A549 treated with AZD2906 at 1 μM for 4 hours (cell line): ENCODE data around the gene KNDC1. TPM values are rescaled to one million over a fixed set of nuclear protein-coding genes. Genes with fewer than 3 reads are reported as not detected.

Experiments
- total RNA-seq: library from RNA; stranded (reverse); fragments of 200-300 nt; extraction: Qiagen RNA extraction; gene quantifications from 5 replicates; pipeline ENCODE4 v1.2.3, GENCODE V29; 2022

The KNDC1 gene, protein sequence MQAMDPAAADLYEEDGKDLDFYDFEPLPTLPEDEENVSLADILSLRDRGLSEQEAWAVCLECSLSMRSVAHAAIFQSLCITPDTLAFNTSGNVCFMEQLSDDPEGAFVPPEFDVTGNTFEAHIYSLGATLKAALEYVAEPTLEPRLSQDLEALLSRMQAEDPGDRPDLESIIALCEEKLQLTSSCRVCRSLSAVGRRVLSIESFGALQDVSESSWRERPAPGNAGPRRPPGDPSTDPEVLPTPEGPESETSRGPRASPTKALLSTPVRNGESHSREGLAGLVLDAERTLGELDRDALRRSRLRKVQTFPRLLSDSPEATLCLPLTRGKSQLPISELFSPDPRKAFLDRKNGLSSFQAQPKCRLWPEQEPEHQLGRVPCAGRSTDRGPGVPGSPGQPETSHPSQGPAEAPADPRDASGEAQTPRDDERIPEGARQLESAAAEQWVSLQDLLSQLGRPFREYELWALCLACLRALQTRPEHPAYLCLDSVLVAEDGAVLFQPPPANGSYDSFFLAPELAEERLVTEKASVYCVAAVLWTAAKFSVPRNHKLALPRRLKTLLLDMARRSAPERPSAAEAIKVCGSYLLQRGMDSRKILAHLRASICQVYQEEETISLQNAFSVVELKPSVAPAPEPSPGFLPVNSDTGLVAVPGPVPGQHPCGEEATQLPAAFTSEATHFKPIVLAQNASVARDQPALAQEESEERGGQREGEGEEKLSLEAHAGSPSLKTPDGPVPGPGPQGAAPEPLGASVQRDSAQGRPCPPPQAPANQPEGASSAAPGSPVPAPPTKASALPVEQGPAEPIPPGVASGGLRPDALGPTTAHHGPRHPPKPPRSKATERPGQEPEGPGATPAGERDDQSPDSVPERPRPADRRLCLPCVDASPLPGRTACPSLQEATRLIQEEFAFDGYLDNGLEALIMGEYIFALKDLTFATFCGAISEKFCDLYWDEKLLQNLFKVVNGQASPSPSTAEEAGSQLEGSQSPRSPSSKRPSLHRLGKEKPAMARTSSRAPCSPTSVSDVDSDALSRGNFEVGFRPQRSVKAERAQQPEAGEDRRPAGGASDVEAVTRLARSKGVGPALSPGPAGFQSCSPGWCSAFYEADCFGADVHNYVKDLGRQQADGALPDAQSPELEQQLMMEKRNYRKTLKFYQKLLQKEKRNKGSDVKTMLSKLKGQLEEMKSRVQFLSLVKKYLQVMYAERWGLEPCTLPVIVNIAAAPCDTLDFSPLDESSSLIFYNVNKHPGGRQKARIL (N-terminal part only)
- 0.74 to 2.0 TPM (median 1.2 TPM) in 5 replicates for total RNA-seq

GRCh38 chr10:133159950-133160825 is at the start of gene KNDC1:
Gene KNDC1, plus strand, starts transcription at chr10:133160219. Its CDS starts 249 bp downstream, at chr10:133160468.

GRCh38 chr10:133230044-133230361 is 70.0 kb downstream of the KNDC1 start, which contains the start of gene UTF1:
Gene UTF1, plus strand, starts transcription at chr10:133230217. Its CDS starts 72 bp downstream, at chr10:133230289.

DNA sequence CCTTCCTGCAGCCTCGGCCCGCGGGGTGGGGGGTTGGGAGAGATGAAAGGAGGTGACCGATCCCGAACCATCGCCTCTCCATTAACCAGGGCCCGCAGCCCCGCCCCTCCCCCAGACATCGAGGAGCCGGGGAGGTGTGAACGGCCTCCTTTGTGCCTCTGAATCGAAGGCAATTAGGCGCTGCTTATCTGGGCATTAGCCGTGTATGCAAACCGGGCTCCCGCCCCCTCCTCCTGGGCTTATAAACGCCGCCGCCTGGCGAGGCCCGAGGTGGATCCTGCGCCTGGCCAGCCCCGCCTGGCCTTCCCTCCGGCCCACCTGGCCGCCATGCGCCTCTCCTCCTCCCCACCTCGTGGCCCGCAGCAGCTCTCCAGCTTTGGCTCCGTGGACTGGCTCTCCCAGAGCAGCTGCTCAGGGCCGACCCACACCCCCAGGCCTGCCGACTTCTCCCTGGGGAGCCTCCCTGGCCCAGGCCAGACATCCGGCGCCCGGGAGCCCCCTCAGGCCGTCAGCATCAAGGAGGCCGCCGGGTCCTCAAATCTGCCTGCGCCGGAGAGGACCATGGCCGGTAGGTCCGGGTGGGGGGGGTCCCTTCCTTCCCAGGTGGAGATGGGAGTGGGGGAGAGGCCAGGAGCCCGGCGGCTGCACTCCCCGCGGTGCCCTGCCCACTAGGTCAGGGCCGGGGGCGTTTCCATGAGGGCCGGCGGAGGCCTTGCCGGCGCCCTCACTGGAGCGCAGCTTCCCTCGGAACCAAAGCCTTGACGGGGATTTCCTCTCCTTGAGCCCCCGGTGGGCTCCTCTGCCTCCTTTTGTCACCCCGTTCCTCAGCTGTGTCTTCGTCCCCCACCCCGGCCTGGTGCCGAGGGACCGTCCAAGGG is 77.8 kb downstream of the KNDC1 start, which contains the start of gene VENTX:
Gene VENTX, plus strand, starts transcription at position 268 of the 878 bp plus-strand sequence. Its CDS starts 60 bp downstream, at position 328.

Other genes with a start within 250 kb of the KNDC1 start
- 1.0 to 1.6 TPM (median 1.4 TPM) in 5 replicates for gene CFAP46, start 217.6 kb upstream of the KNDC1 start, total RNA-seq
- gene ADGRA1, start 72.3 kb upstream of the KNDC1 start, total RNA-seq = 0.19 to 0.40 TPM (median 0.23 TPM) in 5 replicates
- not detected in 5 replicates for gene UTF1, start 70.0 kb downstream of the KNDC1 start, total RNA-seq
- 0.02 TPM in 1 of 5 replicates, not detected in the others for gene VENTX, start 77.6 kb downstream of the KNDC1 start, total RNA-seq
- 2.2 to 4.2 TPM (median 2.9 TPM) in 5 replicates for gene ADAM8, start 116.6 kb downstream of the KNDC1 start, total RNA-seq
- 31.3 to 45.8 TPM (median 42.1 TPM) in 5 replicates for gene TUBGCP2, start 148.7 kb downstream of the KNDC1 start, total RNA-seq
- gene ZNF511, start 148.7 kb downstream of the KNDC1 start, total RNA-seq = 60.4 to 72.4 TPM (median 65.9 TPM) in 5 replicates
- gene CALY, start 176.7 kb downstream of the KNDC1 start, total RNA-seq = 0.07 to 0.78 TPM (median 0.63 TPM) in 5 replicates
- gene PRAP1, start 187.2 kb downstream of the KNDC1 start, total RNA-seq = 0.15 to 0.16 TPM in 2 of 5 replicates, not detected in the others
- 14.2 to 18.2 TPM (median 14.9 TPM) in 5 replicates for gene FUOM, start 197.8 kb downstream of the KNDC1 start, total RNA-seq
- 128 to 156 TPM (median 144 TPM) in 5 replicates for gene ECHS1, start 213.1 kb downstream of the KNDC1 start, total RNA-seq
- gene PAOX, start 219.0 kb downstream of the KNDC1 start, total RNA-seq = 1.5 to 2.4 TPM (median 2.0 TPM) in 5 replicates
- 43.3 to 54.1 TPM (median 51.3 TPM) in 5 replicates for gene MTG1, start 233.9 kb downstream of the KNDC1 start, total RNA-seq